ENCODE measurements around the gene COL8A2. TPM values are rescaled to one million over a fixed set of nuclear protein-coding genes. Genes with fewer than 3 reads are reported as not detected.
A peak's percentile ranks its signal among the peaks of the same experiment; 100 is the strongest.

The COL8A2 gene
- total RNA-seq, 1 donor from 2014 or later: 10.1 TPM

DNA sequence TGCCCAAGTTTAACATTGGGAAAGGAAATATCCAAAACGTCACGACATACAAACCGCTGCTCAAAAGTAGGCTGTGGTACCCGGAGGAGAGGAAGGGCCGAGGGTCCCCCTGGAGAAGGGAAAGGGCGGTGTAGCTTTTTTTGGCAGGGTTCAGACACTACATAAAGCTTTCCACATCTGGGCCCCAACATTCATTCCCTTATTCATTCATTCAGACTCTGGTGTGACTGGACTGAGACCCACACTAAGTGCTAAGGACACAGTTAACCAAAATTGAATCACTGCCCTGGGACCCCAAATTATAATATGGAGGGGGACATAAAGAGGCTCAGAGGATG, 10.3 kb upstream of the COL8A2 start:
- Mint-ChIP-seq H3K4me3 (ENCODE audit: unreplicated experiment) (no peak overlapping the region), H3K36me3 (ENCODE audit: unreplicated experiment) (peaks cover 18% of the 10 kb centered on the region), H3K9me3 (ENCODE audit: unreplicated experiment) (no peaks in the 10 kb centered on the region), H3K4me1 (ENCODE audit: unreplicated experiment) (peaks cover 16% of the 10 kb centered on the region), H3K27ac (ENCODE audit: unreplicated experiment) (peak overlapping the region; percentile 68), H3K27me3 (ENCODE audit: unreplicated experiment) (no peaks in the 10 kb centered on the region)
- DNase-seq (ENCODE audit: extremely low spot score, unreplicated experiment): no peak
- TF ChIP-seq, protein P1, sequence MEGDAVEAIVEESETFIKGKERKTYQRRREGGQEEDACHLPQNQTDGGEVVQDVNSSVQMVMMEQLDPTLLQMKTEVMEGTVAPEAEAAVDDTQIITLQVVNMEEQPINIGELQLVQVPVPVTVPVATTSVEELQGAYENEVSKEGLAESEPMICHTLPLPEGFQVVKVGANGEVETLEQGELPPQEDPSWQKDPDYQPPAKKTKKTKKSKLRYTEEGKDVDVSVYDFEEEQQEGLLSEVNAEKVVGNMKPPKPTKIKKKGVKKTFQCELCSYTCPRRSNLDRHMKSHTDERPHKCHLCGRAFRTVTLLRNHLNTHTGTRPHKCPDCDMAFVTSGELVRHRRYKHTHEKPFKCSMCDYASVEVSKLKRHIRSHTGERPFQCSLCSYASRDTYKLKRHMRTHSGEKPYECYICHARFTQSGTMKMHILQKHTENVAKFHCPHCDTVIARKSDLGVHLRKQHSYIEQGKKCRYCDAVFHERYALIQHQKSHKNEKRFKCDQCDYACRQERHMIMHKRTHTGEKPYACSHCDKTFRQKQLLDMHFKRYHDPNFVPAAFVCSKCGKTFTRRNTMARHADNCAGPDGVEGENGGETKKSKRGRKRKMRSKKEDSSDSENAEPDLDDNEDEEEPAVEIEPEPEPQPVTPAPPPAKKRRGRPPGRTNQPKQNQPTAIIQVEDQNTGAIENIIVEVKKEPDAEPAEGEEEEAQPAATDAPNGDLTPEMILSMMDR (IDR thresholded peaks at IDR 0.05): no peak

DNA sequence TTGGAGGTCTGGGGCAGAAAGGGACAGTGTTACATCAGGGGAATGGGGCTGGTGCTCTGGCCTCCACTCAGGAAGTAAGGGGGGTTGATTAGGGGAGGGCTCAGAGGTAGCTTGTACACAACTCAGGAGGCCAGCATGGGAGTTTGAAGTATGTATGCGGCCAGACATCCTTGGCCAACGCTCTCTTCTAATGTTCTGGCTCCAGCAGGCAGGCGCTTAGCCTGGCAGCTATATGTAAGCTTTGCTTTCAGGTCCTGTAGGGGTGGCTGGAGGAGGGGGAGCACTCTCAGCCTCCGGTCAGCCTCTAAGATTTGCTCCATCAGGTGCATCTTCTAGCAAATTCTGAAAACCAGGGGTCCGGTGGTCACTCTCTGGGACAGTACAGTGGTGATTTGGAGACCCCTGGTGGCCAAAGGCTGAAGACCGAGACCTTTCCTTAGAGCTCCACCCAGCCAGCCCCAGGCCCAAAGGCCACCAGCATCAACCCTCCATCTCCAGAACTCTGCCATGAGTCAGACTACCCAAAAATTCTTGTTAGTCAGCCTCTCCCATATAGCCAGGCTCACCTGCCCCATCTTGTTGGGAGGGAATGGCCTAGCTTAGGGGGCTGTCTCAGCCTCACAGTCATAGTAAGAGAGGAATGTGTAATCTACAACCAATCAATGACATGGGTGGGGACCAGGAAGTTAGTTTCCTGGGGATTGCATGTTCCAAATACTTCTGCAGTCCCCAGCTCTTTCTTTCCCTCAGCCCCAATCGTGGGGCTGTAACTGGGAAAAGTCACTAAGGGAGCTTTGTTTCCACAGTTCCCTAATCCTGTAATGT, 9.7 kb upstream of the COL8A2 start:
- TF ChIP-seq, protein P1 (IDR thresholded peaks at IDR 0.05): peak; percentile 90
- no peaks in the 10 kb centered on the region for H3K27me3 Mint-ChIP-seq (ENCODE audit: unreplicated experiment)
- no peak overlapping the region for H3K4me3 Mint-ChIP-seq (ENCODE audit: unreplicated experiment)
- H3K4me1 Mint-ChIP-seq (ENCODE audit: unreplicated experiment): peaks cover 16% of the 10 kb centered on the region
- DNase-seq (ENCODE audit: extremely low spot score, unreplicated experiment): no peak
- no peaks in the 10 kb centered on the region for H3K9me3 Mint-ChIP-seq (ENCODE audit: unreplicated experiment)
- H3K27ac Mint-ChIP-seq (ENCODE audit: unreplicated experiment): peak overlapping the region; percentile 68
- peaks cover 15% of the 10 kb centered on the region for H3K36me3 Mint-ChIP-seq (ENCODE audit: unreplicated experiment)

DNA sequence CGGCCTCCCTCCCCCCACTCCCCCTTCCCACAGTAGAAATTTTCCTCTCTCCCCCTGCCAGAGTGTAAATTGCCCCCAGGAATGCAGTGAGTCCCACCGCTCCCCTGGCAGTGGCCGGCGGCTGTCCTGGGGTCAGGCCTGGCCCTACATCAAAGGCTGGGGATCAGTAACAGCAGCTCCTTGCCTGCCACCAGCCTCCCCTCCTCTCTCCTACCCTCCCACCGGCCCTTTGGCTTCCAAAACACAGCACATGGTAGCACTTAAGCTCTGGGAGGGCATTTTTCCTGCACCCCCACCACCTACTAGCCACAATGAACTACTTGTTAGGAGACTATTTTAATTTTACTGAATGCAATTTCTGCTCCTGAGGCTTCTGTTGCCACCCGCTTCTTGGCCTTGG, 9.0 kb upstream of the COL8A2 start:
- Mint-ChIP-seq H3K27me3 (ENCODE audit: unreplicated experiment) (no peaks in the 10 kb centered on the region), H3K9me3 (ENCODE audit: unreplicated experiment) (no peaks in the 10 kb centered on the region), H3K27ac (ENCODE audit: unreplicated experiment) (no peak overlapping the region), H3K4me3 (ENCODE audit: unreplicated experiment) (no peak overlapping the region), H3K36me3 (ENCODE audit: unreplicated experiment) (peaks cover 11% of the 10 kb centered on the region), H3K4me1 (ENCODE audit: unreplicated experiment) (peaks cover 16% of the 10 kb centered on the region)
- no peak for DNase-seq (ENCODE audit: extremely low spot score, unreplicated experiment)
- TF ChIP-seq, protein P1 (IDR thresholded peaks at IDR 0.05): no peak

DNA sequence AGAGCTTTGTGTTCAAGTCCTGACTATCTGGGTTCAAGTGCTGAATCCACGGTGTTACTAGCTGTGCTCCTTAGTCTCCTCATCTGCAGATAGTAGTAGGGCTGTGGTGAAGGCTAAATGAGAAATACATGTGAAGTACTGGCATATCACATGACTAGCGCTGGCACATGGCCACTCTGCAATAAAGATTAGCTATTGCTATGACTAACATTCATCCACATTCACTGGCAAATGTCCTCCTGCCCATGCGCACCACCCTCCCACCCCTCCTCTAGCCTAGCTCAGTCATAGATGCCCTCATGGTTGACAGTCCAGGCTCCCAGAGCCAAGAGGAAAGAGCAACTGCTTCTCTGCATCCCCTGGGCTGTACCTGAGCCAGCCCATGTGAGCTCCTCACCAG, 8.5 kb upstream of the COL8A2 start:
- TF ChIP-seq, protein P1 (IDR thresholded peaks at IDR 0.05): no peak
- Mint-ChIP-seq H3K9me3 (ENCODE audit: unreplicated experiment) (no peaks in the 10 kb centered on the region), H3K4me3 (ENCODE audit: unreplicated experiment) (no peak overlapping the region), H3K4me1 (ENCODE audit: unreplicated experiment) (peaks cover 16% of the 10 kb centered on the region), H3K27me3 (ENCODE audit: unreplicated experiment) (no peaks in the 10 kb centered on the region), H3K36me3 (ENCODE audit: unreplicated experiment) (peaks cover 10% of the 10 kb centered on the region), H3K27ac (ENCODE audit: unreplicated experiment) (no peak overlapping the region)
- no peak for DNase-seq (ENCODE audit: extremely low spot score, unreplicated experiment)

DNA sequence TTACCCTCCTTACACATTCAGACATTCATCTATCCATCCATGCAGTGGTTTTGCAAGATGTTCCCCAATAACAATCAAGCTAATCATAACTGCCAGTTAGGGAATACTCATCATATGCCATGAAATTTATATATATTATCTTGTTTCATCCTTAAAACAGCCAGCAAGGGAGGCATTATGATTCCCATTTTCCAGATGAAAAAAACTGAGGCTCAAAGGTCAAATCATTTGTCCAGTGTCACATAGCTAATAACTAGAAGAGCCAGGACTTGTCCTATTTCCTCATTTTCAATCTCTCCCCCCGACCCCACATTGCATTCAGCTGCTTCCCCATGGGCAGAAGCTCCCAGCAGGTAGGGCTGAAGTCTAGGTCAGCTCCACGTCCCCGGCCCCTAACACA, 7.0 kb upstream of the COL8A2 start:
- Mint-ChIP-seq H3K9me3 (ENCODE audit: unreplicated experiment) (no peaks in the 10 kb centered on the region), H3K27ac (ENCODE audit: unreplicated experiment) (no peak overlapping the region), H3K36me3 (ENCODE audit: unreplicated experiment) (no peaks in the 10 kb centered on the region), H3K4me1 (ENCODE audit: unreplicated experiment) (peaks cover 21% of the 10 kb centered on the region), H3K27me3 (ENCODE audit: unreplicated experiment) (no peaks in the 10 kb centered on the region), H3K4me3 (ENCODE audit: unreplicated experiment) (no peak overlapping the region)
- DNase-seq (ENCODE audit: extremely low spot score, unreplicated experiment): no peak
- TF ChIP-seq, protein P1 (IDR thresholded peaks at IDR 0.05): no peak
